K562 treated with DMSO at 1 percent for 48 hours (cell line): ENCODE measurements around the gene P3H2. TPM values are rescaled to one million over a fixed set of nuclear protein-coding genes. Genes with fewer than 3 reads are reported as not detected.

ENCODE experiments used
- total RNA-seq: library from RNA; unstranded; fragments of 300-600 nt; gene quantifications from 2 replicates; pipeline ENCODE4 v1.2.3, GENCODE V29; 2022; ENCODE audit warnings: low replicate concordance; ENCODE audit errors: extremely low read depth

P3H2 gene, protein sequence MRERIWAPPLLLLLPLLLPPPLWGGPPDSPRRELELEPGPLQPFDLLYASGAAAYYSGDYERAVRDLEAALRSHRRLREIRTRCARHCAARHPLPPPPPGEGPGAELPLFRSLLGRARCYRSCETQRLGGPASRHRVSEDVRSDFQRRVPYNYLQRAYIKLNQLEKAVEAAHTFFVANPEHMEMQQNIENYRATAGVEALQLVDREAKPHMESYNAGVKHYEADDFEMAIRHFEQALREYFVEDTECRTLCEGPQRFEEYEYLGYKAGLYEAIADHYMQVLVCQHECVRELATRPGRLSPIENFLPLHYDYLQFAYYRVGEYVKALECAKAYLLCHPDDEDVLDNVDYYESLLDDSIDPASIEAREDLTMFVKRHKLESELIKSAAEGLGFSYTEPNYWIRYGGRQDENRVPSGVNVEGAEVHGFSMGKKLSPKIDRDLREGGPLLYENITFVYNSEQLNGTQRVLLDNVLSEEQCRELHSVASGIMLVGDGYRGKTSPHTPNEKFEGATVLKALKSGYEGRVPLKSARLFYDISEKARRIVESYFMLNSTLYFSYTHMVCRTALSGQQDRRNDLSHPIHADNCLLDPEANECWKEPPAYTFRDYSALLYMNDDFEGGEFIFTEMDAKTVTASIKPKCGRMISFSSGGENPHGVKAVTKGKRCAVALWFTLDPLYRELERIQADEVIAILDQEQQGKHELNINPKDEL
- total RNA-seq, result not detected in 2 replicates

GRCh38 chr3:190120269-190121060 lies at the start of gene P3H2:
Gene P3H2, minus strand, starts transcription at chr3:190120897. Its CDS starts 166 bp downstream, at chr3:190120731.

Other genes starting within 250 kb of the P3H2 start
- not detected in 2 replicates for gene CLDN1, start 201.5 kb upstream of the P3H2 start, total RNA-seq